Measurements from ENCODE around the gene GDPD5. TPM values are rescaled to one million over a fixed set of nuclear protein-coding genes. Genes with fewer than 3 reads are reported as not detected.
A peak's percentile ranks its signal among the peaks of the same experiment; 100 is the strongest.

Gene GDPD5
- total RNA-seq, 1 experiment from 2014 or later, result 12.5 TPM

- H3K4me3 ChIP-seq (ENCODE audit: insufficient read depth, low read depth, low read length), result no peak overlapping the region
- DNase-seq, result no peak
- H3K27me3 ChIP-seq (ENCODE audit: control insufficient read depth, insufficient read depth, low read length), result no peaks in the 10 kb centered on the region
- no peaks in the 10 kb centered on the region for H3K36me3 ChIP-seq (replicated peaks; ENCODE audit: control insufficient read depth, insufficient read depth, low read length)
Observed at GRCh38 chr11:75474240-75474639, 51.5 kb downstream of the GDPD5 start.

GRCh38 chr11:75473684-75474083 is 52.1 kb downstream of the GDPD5 start:
- Histone ChIP-seq H3K36me3 (replicated peaks; ENCODE audit: control insufficient read depth, insufficient read depth, low read length) (no peaks in the 10 kb centered on the region), H3K4me3 (ENCODE audit: insufficient read depth, low read depth, low read length) (no peak overlapping the region), H3K27me3 (ENCODE audit: control insufficient read depth, insufficient read depth, low read length) (no peaks in the 10 kb centered on the region)
- no peak for DNase-seq

- Histone ChIP-seq H3K4me3 (ENCODE audit: insufficient read depth, low read depth, low read length) (no peak overlapping the region), H3K36me3 (replicated peaks; ENCODE audit: control insufficient read depth, insufficient read depth, low read length) (no peaks in the 10 kb centered on the region), H3K27me3 (ENCODE audit: control insufficient read depth, insufficient read depth, low read length) (no peaks in the 10 kb centered on the region)
- no peak for DNase-seq
Observed at GRCh38 chr11:75472081-75472732, 53.5 kb downstream of the GDPD5 start.

- Histone ChIP-seq H3K36me3 (replicated peaks; ENCODE audit: control insufficient read depth, insufficient read depth, low read length) (no peaks in the 10 kb centered on the region), H3K4me3 (ENCODE audit: insufficient read depth, low read depth, low read length) (no peak overlapping the region), H3K27me3 (ENCODE audit: control insufficient read depth, insufficient read depth, low read length) (no peaks in the 10 kb centered on the region)
- no peak for DNase-seq
Observed at GRCh38 chr11:75471176-75471973, 54.4 kb downstream of the GDPD5 start.

- no peaks in the 10 kb centered on the region for H3K36me3 ChIP-seq (replicated peaks; ENCODE audit: control insufficient read depth, insufficient read depth, low read length)
Observed at GRCh38 chr11:75470476-75471080, 55.2 kb downstream of the GDPD5 start.

GRCh38 chr11:75469785-75470405 is 55.8 kb downstream of the GDPD5 start:
- no peaks in the 10 kb centered on the region for H3K27me3 ChIP-seq (ENCODE audit: control insufficient read depth, insufficient read depth, low read length)
- H3K36me3 ChIP-seq (replicated peaks; ENCODE audit: control insufficient read depth, insufficient read depth, low read length), result no peaks in the 10 kb centered on the region
- DNase-seq, result no peak
- H3K4me3 ChIP-seq (ENCODE audit: insufficient read depth, low read depth, low read length), result no peak overlapping the region

More at GRCh38 chr11:75470476-75471080, 55.2 kb downstream of the GDPD5 start:
- Histone ChIP-seq H3K4me3 (ENCODE audit: insufficient read depth, low read depth, low read length) (no peak overlapping the region), H3K27me3 (ENCODE audit: control insufficient read depth, insufficient read depth, low read length) (no peaks in the 10 kb centered on the region)
- no peak for DNase-seq

GRCh38 chr11:75468534-75469340 is 57.0 kb downstream of the GDPD5 start:
- H3K4me3 ChIP-seq (ENCODE audit: insufficient read depth, low read depth, low read length), result no peak overlapping the region
- no peaks in the 10 kb centered on the region for H3K27me3 ChIP-seq (ENCODE audit: control insufficient read depth, insufficient read depth, low read length)
- peak; percentile 67 for DNase-seq
- H3K36me3 ChIP-seq (replicated peaks; ENCODE audit: control insufficient read depth, insufficient read depth, low read length), result no peaks in the 10 kb centered on the region

- Histone ChIP-seq H3K4me3 (ENCODE audit: insufficient read depth, low read depth, low read length) (no peak overlapping the region), H3K36me3 (replicated peaks; ENCODE audit: control insufficient read depth, insufficient read depth, low read length) (no peaks in the 10 kb centered on the region), H3K27me3 (ENCODE audit: control insufficient read depth, insufficient read depth, low read length) (no peaks in the 10 kb centered on the region)
- DNase-seq, result no peak
Observed at GRCh38 chr11:75467881-75468280, 57.9 kb downstream of the GDPD5 start.

GRCh38 chr11:75467311-75467710 is 58.4 kb downstream of the GDPD5 start:
- DNase-seq, result no peak
- no peaks in the 10 kb centered on the region for H3K27me3 ChIP-seq (ENCODE audit: control insufficient read depth, insufficient read depth, low read length)
- no peaks in the 10 kb centered on the region for H3K36me3 ChIP-seq (replicated peaks; ENCODE audit: control insufficient read depth, insufficient read depth, low read length)
- H3K4me3 ChIP-seq (ENCODE audit: insufficient read depth, low read depth, low read length), result no peak overlapping the region

GRCh38 chr11:75465701-75466531 is 59.8 kb downstream of the GDPD5 start:
- Histone ChIP-seq H3K36me3 (replicated peaks; ENCODE audit: control insufficient read depth, insufficient read depth, low read length) (no peaks in the 10 kb centered on the region), H3K4me3 (ENCODE audit: insufficient read depth, low read depth, low read length) (no peak overlapping the region), H3K27me3 (ENCODE audit: control insufficient read depth, insufficient read depth, low read length) (no peaks in the 10 kb centered on the region)
- peak; percentile 74 for DNase-seq

GRCh38 chr11:75463106-75463774 is 62.5 kb downstream of the GDPD5 start:
- Histone ChIP-seq H3K36me3 (replicated peaks; ENCODE audit: control insufficient read depth, insufficient read depth, low read length) (no peaks in the 10 kb centered on the region), H3K4me3 (ENCODE audit: insufficient read depth, low read depth, low read length) (no peak overlapping the region), H3K27me3 (ENCODE audit: control insufficient read depth, insufficient read depth, low read length) (no peaks in the 10 kb centered on the region)
- no peak for DNase-seq

- H3K27me3 ChIP-seq (ENCODE audit: control insufficient read depth, insufficient read depth, low read length), result no peaks in the 10 kb centered on the region
- no peaks in the 10 kb centered on the region for H3K36me3 ChIP-seq (replicated peaks; ENCODE audit: control insufficient read depth, insufficient read depth, low read length)
- peak; percentile 72 for DNase-seq
- no peak overlapping the region for H3K4me3 ChIP-seq (ENCODE audit: insufficient read depth, low read depth, low read length)
Observed at GRCh38 chr11:75462117-75462653, 63.6 kb downstream of the GDPD5 start.

GRCh38 chr11:75461151-75461550 is 64.6 kb downstream of the GDPD5 start:
- Histone ChIP-seq H3K36me3 (replicated peaks; ENCODE audit: control insufficient read depth, insufficient read depth, low read length) (no peaks in the 10 kb centered on the region), H3K27me3 (ENCODE audit: control insufficient read depth, insufficient read depth, low read length) (no peaks in the 10 kb centered on the region), H3K4me3 (ENCODE audit: insufficient read depth, low read depth, low read length) (no peak overlapping the region)
- DNase-seq, result no peak

All from H7 (cell line).